Loucy (cell line): ENCODE results near the gene DNM2.

ENCODE experiments used
- H2AFZ ChIP-seq: fragments of 200-600 bp; sonication (generic); 2 replicates; pipeline ENCODE4 v1.6.0; 2016; ENCODE audit warnings: antibody characterized with exemption, mild to moderate bottlenecking, low read length, moderate library complexity
- H3F3A ChIP-seq: fragments of 200-600 bp; 2 replicates; pipeline ENCODE4 v1.6.0; 2016; ENCODE audit warnings: antibody characterized with exemption, low read depth, mild to moderate bottlenecking
- H3K27me3 ChIP-seq: fragments of 200-600 bp; sonication (generic); 2 replicates; pipeline ENCODE4 v1.6.1; 2014; ENCODE audit warnings: low read length, mild to moderate bottlenecking; ENCODE audit not compliant: insufficient read depth, poor library complexity, severe bottlenecking
- H3K36me3 ChIP-seq: fragments of 200-600 bp; sonication (generic); 2 replicates; pipeline ENCODE4 v1.6.1; 2016; ENCODE audit warnings: low read length; ENCODE audit not compliant: insufficient read depth
- H3K4me1 ChIP-seq: fragments of 200-600 bp; sonication (generic); 2 replicates; pipeline ENCODE4 v1.5.1; 2014; ENCODE audit warnings: low read length, mild to moderate bottlenecking; ENCODE audit not compliant: insufficient read depth, poor library complexity, severe bottlenecking
- H3K4me2 ChIP-seq: fragments of 200-600 bp; sonication (generic); 2 replicates; pipeline ENCODE4 v1.6.0; 2014; ENCODE audit warnings: antibody characterized with exemption, low read length, low read depth, mild to moderate bottlenecking; ENCODE audit not compliant: poor library complexity, severe bottlenecking
- H3K4me3 ChIP-seq: fragments of 200-600 bp; sonication (generic); 2 replicates; pipeline ENCODE4 v1.5.1; 2014; ENCODE audit warnings: low read length, mild to moderate bottlenecking, mixed read lengths; ENCODE audit not compliant: poor library complexity, severe bottlenecking
- H3K79me2 ChIP-seq: fragments of 200-600 bp; sonication (generic); 2 replicates; pipeline ENCODE4 v1.6.1; 2014; ENCODE audit warnings: low read length; ENCODE audit not compliant: insufficient read depth
- H3K9ac ChIP-seq: fragments of 200-600 bp; sonication (generic); 2 replicates; pipeline ENCODE4 v1.6.0; 2014; ENCODE audit warnings: mild to moderate bottlenecking, low read depth, low read length, moderate library complexity; ENCODE audit not compliant: poor library complexity, severe bottlenecking
- H3K9me2 ChIP-seq: fragments of 200-600 bp; sonication (generic); replicated peaks from 2 replicates; pipeline ENCODE4 v1.6.1; 2016; ENCODE audit warnings: low read depth, low read length, mixed read lengths
- H3K9me3 ChIP-seq: fragments of 200-600 bp; sonication (generic); 2 replicates; pipeline ENCODE4 v1.6.1; 2014; ENCODE audit warnings: mild to moderate bottlenecking, antibody characterized with exemption, low read length, low read depth; ENCODE audit not compliant: insufficient read depth
- H4K20me1 ChIP-seq: fragments of 200-600 bp; sonication (generic); 2 replicates; pipeline ENCODE4 v1.6.0; 2014; ENCODE audit warnings: antibody characterized with exemption, low read length, mild to moderate bottlenecking; ENCODE audit not compliant: insufficient read depth, poor library complexity, severe bottlenecking
- CTCF ChIP-seq: fragments of 200-600 bp; sonication (generic); conservative IDR thresholded peaks from 2 replicates; pipeline ENCODE4 v1.5.1; 2014; ENCODE audit warnings: mild to moderate bottlenecking, antibody characterized with exemption, low read length
- EZH2phosphoT487 ChIP-seq: fragments of 200-600 bp; IDR thresholded peaks from 2 replicates; pipeline ENCODE4 v1.6.1; 2018; ENCODE audit warnings: antibody characterized with exemption, mild to moderate bottlenecking, moderate library complexity, borderline replicate concordance

DNM2 gene

GRCh38 chr19:10846500-10847202 lies 128.8 kb downstream of the DNM2 start:
- Histone ChIP-seq H3K36me3 (no peaks in the 10 kb centered on the region), H3K27me3 (no peaks in the 10 kb centered on the region), H3K9ac (no peak overlapping the region), H3F3A (no peaks in the 10 kb centered on the region), H4K20me1 (no peaks in the 10 kb centered on the region), H3K4me2 (no peak overlapping the region), H3K4me1 (no peaks in the 10 kb centered on the region), H3K79me2 (no peaks in the 10 kb centered on the region), H2AFZ (no peak overlapping the region), H3K9me2 (no peaks in the 10 kb centered on the region), H3K4me3 (no peak overlapping the region), H3K9me3 (peaks cover 6% of the 10 kb centered on the region; the same call in 1 of the 2 replicates)
- TF ChIP-seq EZH2phosphoT487 (no peak), CTCF (no peak)

GRCh38 chr19:10848230-10848856 lies 130.5 kb downstream of the DNM2 start, which contains the start of gene C19orf38:
C19orf38 (plus strand) TSS chr19:10848415; CDS start chr19:10848509, 94 bp downstream.
- H3F3A ChIP-seq, result no peaks in the 10 kb centered on the region
- no peaks in the 10 kb centered on the region for H4K20me1 ChIP-seq
- no peaks in the 10 kb centered on the region for H3K9me2 ChIP-seq
- H3K4me2 ChIP-seq, result no peak within 1 kb of the TSS
- H3K27me3 ChIP-seq, result no peaks in the 10 kb centered on the region
- peaks cover 6% of the 10 kb centered on the region; the same call in 1 of the 2 replicates for H3K9me3 ChIP-seq
- no peaks in the 10 kb centered on the region for H3K4me1 ChIP-seq
- no peak within 1 kb of the TSS for H3K4me3 ChIP-seq
- no peak within 1 kb of the TSS; the same call in 1 of the 2 replicates for H2AFZ ChIP-seq
- H3K36me3 ChIP-seq, result no peaks in the 10 kb centered on the region
- no peak for TF ChIP-seq CTCF
- TF ChIP-seq EZH2phosphoT487, result no peak
- H3K9ac ChIP-seq, result no peak within 1 kb of the TSS
- H3K79me2 ChIP-seq, result no peaks in the 10 kb centered on the region

- no peak for TF ChIP-seq EZH2phosphoT487
- no peak for TF ChIP-seq CTCF
- no peak overlapping the region for H2AFZ ChIP-seq
- no peaks in the 10 kb centered on the region for H3K9me2 ChIP-seq
- no peaks in the 10 kb centered on the region for H3K27me3 ChIP-seq
- no peaks in the 10 kb centered on the region for H3K36me3 ChIP-seq
- peaks cover 6% of the 10 kb centered on the region; the same call in 1 of the 2 replicates for H3K9me3 ChIP-seq
- no peaks in the 10 kb centered on the region for H3K79me2 ChIP-seq
- no peaks in the 10 kb centered on the region for H3K4me1 ChIP-seq
- no peaks in the 10 kb centered on the region for H3F3A ChIP-seq
- no peak overlapping the region for H3K9ac ChIP-seq
- no peak overlapping the region for H3K4me3 ChIP-seq
- H4K20me1 ChIP-seq, result no peaks in the 10 kb centered on the region
- no peak overlapping the region for H3K4me2 ChIP-seq
These were observed 132.8 kb downstream of the DNM2 start for GRCh38 chr19:10850631-10851030.
